GM21390 (cell line): Measurements from ENCODE around the gene PLEKHG5.
A peak's percentile ranks its signal among the peaks of the same experiment; 100 is the strongest.
"Not testable (repeated sequence)": the region's sequence is repeated elsewhere in the genome, so short reads cannot be mapped to it uniquely, and the experiment has no call there.

Experiments used
- ATAC-seq: cut with Tn5 transposase; IDR thresholded peaks from one replicate; pipeline ENCODE4 v1.9.1; 2021; ENCODE audit not compliant: unreplicated experiment

Gene PLEKHG5

DNA sequence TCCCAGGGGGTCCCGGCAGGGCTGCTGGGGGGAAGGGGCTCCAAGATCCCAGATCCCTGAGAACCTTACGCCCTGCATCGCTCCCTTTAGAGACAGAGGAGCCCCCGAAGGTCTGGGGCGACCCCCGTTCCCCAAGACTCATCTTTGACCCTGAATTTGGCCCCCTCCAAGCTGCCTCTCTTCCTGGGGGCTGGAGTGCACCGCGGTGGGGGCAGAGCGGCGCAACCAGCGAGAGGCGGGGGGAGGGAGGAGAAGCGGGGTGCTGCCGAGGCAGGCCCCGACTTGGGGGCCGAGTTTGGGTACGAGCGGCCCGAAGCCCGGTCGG lies 5.4 kb upstream of the PLEKHG5 start:
- ATAC-seq, result no peak

DNA sequence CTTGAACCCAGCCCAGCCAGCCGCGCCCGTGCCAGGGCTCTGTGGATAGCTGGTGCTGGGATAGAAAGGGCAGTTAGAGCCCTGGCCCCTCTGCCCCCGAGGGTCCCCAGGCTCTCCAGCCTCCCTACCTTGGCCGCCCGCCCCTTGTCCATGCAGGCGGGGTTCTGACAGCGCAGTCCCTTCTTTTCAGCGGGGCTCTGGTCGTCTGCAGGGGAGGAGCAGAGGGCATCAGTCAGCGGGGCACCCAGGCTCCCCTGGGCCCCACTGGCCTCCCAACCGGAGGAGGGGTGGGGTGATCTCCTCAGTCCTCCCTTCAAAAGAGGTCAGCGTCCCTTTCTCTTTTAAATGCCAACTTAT lies 4.9 kb upstream of the PLEKHG5 start:
- ATAC-seq, result no peak

DNA sequence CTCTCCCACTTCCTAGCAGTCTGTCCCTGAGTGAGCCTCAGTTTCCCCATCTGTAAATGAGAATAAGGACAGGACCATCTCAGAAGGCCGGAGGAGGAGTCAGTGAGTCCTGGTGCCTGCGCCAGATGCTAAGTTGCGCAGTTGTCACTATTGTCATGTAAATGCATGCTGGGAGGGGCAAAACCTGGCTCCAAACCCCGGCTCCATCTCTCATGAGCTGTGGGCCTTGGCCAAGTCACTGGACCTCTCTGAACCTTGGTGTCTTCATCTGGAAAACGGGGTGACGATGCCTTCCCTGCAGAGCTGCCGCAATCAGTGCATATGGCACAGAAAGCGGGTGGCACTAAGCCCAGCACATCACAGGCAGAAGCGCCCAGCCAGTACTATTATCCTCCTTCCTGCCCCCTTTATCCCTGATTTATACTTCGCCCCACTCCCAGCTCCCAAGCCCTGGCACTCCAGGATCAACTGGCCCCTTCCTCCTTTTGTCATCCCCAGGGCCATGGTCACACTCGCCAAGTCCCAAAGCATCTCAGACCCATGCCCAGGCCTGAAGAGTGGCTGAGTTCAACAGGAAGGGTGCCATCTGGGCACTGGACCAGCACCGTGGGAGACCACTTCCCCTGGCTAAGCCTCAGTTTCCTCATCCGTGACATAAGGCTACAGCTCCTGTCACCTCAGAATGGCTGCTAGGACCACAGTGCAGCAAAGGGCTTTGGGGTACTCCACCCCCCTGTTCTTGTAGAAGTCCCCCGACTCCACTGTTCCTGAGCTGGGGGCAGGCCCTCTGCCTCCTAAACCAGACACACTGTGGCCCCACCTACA lies 4.3 kb upstream of the PLEKHG5 start:
- no peak for ATAC-seq

DNA sequence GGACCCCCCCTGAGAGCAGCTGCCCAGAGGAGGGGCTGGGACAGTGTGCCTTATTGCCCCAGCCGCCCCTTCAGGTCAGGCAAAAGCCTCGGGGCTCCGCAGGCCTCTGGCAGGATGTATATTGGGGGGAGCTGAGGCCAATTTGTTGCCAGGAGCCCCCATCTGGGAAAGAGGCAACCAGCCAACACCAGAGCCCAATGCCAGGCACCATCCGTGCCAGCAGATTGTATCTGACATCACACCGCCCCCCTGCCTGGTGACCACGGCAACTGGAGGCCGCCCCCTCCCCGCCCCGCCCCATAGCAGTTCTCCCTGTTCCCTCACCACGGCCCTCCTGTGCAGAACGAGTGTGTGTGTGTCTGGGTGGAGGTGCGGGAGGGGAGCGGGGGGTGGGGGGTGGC lies 3.6 kb upstream of the PLEKHG5 start:
- ATAC-seq, result no peak

DNA sequence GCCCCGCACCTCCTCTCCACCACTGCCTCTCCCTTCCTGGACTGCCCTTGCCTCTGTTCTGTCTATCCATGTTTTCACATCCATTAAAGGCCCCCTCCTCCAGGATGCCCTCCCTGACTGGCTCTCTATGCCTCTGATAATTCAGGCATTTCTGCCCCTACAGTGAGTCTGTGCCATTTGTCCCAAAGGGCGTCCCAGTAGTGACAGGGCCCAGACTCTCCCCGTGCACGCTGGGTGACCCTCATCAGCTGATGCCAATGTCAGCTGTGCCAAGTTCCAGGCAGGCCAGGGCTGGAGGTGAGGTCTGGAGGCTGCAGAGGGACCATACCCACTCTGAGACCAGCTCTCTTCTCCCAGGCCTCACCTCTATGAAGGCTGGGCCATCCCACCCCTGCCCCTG lies 3.2 kb upstream of the PLEKHG5 start:
- ATAC-seq, result no peak

DNA sequence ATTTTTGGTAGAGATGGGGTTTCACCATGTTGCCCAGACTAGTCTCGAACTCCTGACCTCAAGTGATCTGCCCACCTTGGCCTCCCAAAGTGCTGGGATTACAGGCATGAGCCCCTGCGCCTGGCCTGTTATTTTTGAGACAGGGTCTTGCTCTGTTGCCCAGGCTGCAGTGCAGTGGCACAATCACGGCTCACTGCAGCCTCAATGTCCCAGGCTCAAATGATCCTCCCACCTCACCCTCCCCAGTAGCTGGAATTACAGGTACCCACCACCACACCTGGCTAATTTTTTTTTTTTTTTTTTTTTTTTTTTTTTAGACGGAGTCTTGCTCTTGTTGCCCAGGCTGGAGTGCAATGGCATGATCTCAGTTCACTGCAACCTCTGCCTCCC lies 2.4 kb upstream of the PLEKHG5 start:
- not testable (repeated sequence) for ATAC-seq

DNA sequence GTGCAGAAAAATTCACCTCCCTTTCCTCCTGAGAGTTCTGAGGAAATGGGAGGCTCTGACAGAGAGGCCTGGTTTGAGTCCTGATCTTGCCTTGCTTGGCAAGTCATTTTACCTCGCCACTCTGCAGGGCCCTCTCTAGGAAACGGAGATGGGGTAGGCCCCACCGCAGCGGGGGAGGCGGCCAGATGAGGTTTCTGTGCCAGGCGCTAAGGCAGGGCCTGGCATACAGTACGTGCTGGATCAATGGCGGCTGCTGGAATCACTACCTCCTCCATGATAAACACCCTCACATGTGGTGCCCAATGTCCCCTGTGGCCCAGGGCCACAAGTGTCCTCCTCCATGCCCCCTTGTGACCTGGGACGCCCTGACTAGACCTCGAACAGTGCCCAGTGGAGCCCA lies 499 bp upstream of the PLEKHG5 start:
- ATAC-seq, result no peak

DNA sequence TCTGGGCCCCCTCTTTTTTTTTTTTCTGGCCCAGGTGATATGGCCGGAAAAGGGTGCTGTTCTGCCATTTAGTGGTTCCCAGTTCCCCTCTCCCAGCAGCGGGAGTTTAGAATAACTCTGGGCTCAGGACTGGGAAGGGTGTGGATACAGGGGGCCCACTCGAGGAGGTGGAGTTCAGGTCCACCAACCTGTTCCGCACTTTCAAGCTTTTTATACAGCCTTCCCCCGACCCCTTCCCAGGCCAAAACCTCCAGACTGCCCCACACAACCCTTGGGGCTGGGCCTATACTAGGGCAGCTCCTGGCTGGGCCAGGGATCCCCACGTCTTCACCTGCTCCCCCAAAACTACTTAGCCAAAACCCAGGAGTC lies 402 bp downstream of the PLEKHG5 start:
- no peak for ATAC-seq

DNA sequence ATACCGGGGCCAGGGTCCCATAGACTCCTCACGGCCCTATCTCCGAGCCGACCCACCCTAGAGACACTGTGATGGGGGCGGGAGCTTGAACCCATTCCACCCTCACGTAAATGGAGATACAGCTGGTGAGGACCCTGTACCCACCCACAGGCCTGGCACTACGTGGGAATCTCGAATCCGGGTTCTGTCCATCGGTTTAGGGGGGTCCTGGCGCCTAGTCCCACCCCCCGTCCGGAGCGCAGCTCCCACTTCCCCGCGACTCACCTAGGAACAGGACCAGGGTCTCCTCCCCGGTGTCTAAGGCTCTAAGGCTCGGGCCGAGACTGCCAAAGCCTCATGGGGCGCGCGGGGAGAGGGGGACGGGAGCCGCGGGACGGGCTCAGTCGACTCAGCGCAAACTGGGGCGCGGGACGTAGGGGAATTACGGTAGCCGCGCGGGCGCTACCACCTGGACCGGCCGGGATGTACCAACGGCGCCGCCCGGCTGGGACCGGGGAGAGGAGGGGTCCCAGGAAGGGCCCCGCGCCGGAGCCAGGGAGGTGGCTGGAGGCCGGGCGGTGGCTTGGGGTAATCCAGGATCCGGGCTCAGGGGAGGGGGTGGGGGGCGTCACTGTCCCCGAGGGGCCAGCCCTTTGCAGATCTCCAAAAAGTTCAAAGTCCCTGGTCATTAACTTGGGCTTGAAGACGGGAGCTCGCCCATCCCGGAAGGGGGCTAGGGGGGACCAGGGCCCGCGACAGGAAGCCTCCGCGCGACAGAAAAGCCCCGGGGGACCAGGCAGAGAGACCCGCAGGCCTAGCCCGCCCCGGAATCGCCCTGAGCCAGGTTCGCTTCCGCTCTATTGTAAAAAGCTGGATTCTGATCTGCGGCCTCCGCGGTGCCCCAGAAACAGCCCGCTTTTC lies 1.0 kb downstream of the PLEKHG5 start:
- peak; percentile 43 for ATAC-seq

DNA sequence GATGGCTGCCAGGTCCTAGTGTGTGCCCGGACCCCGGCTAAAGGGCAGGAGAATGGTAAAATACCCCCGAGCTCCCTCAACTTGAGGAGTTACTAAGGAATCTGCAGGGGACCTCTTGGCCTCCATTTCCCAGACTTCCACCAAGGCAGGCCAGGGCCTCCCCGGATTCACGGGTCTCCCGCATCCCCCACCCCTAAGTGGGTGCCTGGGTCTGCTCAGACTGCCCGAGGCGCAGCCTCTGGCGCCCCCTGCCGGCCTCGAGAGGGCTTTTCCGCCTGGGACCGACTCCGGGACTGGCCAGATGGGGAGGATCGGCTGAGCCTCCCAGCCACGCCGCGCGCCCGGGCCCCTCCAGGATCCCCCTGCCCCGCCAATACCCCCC lies 1.7 kb downstream of the PLEKHG5 start:
- ATAC-seq, result peak; percentile 61

DNA sequence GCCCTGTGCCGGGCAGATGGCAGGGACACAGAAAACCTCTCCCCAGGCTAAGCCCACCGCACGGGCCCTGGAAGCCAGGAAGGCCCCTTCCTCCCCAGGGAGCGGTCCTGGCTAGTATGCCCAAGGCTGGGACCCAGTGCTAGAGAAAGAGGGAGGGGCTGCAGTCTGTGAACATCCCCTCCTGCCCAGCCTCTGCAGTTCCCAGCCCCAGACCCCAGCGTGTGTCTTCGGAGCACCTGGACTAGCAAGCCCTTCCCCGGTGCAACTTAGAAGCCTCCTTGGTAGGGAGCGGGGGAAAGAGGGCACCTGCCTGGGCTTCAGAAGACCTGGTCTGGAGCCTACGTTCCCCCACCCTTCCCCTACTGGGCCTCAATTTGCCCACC lies 2.1 kb downstream of the PLEKHG5 start:
- no peak for ATAC-seq

DNA sequence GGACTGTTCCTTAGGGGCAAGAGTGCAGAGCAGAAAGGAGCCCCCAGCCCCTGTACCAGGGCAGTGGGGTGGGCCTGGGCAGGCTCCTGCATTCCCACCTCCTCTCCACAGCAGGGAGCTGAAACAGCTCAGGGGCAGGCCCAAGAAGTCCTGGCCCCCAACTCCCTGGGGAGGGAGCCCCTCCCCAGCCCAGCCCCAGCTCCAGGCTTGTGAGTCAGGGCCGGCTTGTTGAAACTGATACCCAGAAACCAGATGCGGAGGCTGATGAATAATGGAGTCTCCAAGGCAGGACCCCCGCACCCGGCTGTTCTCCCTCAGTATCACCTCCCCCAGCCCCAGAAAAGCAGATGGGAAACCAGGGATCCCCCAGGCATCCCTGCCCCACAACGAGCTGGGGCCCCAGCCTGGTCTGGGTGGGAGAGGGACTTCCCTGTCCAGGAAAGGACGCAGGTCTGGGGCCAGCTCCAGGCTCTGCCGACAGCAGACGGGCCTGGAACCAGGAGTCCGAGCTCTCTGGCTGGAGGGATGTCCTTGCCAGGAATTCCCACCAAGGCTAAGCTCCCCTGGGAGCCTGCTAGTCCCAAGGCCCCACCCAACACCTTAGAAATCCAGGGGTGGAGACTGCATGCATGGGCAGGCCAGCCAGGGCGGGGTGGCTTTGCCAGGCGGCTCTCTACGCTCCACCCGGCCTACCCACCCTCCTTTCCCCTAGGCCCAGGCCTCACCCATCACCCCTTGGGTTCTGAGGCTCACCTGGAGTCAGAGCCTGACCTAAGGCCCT lies 2.7 kb downstream of the PLEKHG5 start:
- ATAC-seq, result no peak

DNA sequence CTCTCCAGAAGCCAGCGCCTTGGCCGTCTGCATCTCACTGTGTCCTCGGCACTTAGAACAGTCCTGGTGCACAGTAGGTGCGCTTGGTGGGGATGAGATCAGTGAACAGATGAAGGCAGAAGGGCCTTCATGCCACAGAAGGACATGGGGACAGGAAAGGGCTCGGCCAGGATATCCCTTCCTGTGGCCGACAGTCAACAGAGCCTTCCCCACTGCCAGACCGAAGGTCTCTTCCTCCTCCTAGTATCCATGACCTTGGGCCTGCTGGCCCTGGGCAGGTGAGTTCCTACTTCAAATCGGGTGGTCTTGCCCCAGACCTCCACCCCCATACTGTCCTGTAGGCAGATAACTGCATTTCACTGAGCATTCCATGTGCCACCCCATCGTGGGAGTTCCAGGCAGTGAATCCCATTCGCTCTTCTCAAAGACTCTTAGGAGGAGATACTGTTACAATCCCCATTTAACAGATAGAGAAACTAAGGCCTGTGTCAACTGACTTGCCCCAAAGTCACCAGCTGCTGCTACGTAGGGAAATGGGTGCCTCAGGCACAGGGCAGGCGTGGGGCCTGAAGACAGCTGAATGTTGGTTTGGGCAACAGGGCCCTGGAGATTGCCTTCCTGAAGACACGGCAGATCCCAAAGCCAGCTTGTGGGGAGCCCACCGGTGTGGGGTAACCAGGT lies 3.5 kb downstream of the PLEKHG5 start:
- no peak for ATAC-seq

DNA sequence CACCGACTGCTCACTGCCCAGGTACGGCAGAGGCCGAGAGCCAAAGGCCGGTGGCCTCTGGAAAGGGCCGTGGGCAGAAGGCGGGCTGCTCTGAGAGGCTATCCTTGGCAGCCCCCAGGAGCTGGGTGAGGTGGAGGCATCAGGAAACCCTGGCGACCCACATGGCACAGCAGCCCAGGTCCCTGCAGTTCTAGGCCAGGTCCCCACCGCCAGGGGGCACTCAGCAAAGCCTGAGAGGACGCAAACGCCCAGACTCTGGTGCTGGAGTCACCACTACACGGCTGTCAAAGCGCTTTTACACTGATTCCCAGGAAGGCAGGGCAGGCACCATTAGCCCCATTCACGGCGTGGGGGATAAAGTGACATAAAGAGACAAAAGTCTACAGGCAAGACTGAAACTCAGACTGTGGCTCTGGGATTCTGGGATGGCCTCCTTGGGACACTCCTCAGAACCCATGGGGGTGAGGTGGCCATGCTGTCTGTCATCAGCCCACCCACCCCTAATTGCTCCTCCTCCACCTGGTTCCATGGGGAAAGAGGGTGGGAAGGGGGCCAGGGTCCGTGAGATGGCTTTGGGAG lies 4.9 kb downstream of the PLEKHG5 start:
- peak; percentile 46 for ATAC-seq

DNA sequence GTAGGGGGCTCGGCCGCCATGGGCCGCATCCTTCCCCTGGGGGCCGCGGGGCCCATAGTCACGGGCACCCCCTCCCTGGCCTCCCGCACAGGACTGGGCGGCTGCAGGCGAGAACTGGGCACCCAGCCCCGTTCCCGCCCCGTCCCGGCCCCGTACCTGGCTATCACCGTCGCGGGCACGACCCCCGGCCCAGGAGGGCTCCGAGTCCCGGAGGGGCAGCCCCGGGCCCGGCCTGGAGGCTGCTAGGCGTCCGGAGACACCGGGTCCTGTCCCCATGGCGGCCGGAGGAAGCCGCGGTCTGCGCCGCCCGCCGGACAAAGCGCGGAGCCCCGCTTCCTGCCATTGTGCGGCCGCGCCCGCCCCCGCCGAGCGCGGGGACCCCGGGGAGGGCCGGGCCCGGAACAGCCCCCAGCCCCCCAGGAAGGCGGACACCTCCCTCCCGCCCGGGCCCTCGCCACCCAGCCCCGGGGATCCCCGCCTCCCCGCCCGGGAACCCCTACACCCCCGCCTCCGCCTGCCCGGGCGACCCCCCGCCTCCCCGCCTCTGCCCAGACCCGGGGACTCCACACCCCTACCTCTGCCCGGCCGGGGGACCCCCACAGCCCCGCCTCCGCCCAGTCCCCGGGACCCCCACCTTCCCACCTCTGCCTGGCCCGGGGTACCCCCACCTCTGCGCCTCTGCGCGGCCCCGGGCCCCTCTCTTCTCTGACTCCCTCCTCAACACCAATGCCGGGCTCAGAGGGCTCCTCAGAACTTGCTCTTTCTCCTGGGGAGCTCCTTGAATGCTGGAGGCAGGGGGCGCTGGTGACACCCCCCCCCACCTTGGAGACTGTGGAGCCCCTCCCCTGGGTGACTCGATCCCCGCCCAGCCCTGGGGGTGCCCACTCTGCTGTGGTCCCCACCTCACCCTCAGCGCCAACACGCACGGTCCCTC lies 6.0 kb downstream of the PLEKHG5 start:
- no peak for ATAC-seq

DNA sequence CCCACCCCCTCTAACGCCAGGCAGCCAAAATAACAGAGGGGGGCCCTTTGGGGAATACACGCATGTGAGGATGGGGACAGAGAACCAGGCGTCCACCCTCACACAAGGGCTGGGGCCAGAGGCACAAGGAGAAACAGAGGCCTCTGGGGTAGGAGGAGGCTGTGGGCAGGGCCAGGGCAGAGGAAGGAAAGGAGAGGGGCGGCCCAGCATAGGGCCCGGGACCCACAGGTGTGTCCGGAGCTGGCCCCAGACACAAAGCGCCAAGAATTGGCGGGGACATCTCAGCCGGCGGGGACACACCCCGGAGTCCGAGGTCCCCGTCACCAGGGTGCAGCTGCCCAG lies 6.7 kb downstream of the PLEKHG5 start:
- ATAC-seq, result no peak

DNA sequence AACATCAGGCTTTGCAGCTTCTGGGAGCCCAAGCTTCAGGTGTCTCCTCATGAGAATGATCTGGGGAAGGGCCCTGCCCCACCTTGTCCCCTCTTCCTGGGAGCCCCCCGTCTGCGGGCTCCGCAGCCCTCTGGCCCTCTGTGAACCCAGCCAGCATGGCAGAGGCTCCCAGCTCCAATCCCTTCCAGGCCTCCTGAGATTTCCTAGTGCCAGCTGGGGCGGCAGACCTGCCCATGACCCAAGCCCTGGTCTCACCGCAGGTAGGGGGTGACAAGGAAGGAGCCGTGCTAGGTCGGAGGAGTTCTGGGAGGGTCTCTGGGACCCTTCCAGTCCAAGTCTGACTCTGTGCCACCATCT lies 7.7 kb downstream of the PLEKHG5 start:
- no peak for ATAC-seq

DNA sequence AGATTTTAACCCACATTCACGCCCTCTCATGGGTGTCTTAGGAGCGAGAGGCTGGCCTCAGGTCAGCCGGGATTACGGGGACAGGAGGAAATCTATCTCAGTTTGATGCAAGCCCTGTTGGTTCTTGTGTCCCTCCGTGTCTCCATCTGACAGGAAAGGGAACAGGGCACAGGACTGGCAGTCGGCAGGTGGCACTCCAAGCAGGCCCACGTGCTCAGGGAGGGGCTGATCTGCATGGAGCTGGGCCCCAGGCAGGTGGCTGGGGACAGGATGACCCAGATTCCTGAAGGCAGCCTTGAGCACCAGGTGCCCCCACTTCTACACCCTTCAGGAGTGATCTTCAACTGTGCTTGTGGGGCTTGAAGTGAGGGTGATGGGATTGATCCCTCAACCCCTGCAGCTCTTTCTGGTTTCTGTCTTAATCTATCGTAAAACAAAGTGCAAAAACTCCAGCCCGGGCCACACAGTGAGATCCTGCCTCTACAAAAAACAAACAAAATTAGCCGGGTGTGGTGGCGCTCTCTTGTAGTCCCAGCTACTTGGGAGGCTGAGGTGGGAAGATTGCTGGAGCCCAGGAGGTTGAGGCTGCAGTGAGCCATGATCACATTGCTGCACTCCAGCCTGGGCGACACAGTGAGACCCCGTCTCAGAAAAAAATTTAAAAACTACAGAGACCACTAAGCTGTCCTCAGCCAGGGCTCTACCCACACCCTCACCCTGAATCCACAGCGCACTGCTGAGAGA lies 8.3 kb downstream of the PLEKHG5 start:
- ATAC-seq, result no peak

DNA sequence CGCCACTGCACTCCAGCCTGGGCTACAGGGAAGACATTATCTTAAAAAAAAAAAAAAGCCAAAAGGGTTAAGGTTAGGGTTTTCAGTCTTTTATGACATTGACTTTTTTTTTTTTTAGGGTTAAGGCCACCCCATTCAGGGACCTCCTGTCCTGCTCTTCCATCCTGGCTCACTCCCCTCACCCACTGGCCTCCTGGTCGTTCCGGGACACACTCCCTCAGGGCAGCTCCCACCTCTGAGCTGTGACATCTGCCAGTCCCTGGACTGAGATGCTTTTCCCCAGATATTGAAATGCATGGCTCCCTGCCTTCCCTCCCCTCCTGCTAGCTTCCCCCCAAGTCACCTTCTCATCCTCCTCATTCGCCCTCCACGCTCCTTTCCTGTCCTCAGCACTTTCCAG lies 9.6 kb downstream of the PLEKHG5 start:
- no peak for ATAC-seq
